ENCODE data around the gene GJB2. TPM values are rescaled to one million over a fixed set of nuclear protein-coding genes. Genes with fewer than 3 reads are reported as not detected.

The GJB2 gene
- total and polyA plus RNA-seq, 9 donors: 0.13 to 2.5 (median 0.52) TPM; not detected in 3

DNA sequence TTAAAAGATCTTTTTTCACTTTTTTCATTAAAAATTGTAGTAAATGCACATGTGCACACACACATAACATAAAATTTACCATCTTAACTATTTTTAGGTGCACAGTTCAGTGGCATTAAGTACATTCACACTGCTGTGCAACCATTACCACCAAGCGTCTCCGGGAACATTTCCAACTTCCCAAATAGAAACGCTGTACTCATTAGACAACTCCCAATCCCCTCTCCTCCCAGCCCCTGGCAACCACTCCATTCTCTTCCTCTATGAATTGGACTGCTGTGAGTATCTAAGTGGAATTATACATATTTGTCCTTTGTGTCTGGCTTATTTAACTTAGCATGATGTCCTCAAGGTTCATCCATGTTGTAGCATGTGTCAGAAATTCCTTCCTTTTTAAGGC, 11.6 kb downstream of the GJB2 start:
- Histone ChIP-seq H3K27ac (no peak overlapping the region), H3K27me3 (no peaks in the 10 kb centered on the region), H3K4me1 (ENCODE audit: insufficient read depth) (no peaks in the 10 kb centered on the region), H3K9me3 (no peaks in the 10 kb centered on the region), H3K4me3 (no peak overlapping the region), H3K36me3 (no peaks in the 10 kb centered on the region)
- no peak for DNase-seq
- intact Hi-C loops (cut with DNase I): loop anchor here in 1 of 4 donors (10.0 kb wide), 1 partner anchor 744 kb away; no protein-coding TSS in a partner anchor
- no peak for TF ChIP-seq EP300 (IDR thresholded peaks at IDR 0.05)
- no peak for TF ChIP-seq POLR2A (IDR thresholded peaks at IDR 0.05)
- TF ChIP-seq, protein P1, sequence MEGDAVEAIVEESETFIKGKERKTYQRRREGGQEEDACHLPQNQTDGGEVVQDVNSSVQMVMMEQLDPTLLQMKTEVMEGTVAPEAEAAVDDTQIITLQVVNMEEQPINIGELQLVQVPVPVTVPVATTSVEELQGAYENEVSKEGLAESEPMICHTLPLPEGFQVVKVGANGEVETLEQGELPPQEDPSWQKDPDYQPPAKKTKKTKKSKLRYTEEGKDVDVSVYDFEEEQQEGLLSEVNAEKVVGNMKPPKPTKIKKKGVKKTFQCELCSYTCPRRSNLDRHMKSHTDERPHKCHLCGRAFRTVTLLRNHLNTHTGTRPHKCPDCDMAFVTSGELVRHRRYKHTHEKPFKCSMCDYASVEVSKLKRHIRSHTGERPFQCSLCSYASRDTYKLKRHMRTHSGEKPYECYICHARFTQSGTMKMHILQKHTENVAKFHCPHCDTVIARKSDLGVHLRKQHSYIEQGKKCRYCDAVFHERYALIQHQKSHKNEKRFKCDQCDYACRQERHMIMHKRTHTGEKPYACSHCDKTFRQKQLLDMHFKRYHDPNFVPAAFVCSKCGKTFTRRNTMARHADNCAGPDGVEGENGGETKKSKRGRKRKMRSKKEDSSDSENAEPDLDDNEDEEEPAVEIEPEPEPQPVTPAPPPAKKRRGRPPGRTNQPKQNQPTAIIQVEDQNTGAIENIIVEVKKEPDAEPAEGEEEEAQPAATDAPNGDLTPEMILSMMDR (IDR thresholded peaks at IDR 0.05): no peak
- WGBS, 3 donors: 60 to 61% (median 61%) methylated on average over 3 of the region's 3 CpGs

DNA sequence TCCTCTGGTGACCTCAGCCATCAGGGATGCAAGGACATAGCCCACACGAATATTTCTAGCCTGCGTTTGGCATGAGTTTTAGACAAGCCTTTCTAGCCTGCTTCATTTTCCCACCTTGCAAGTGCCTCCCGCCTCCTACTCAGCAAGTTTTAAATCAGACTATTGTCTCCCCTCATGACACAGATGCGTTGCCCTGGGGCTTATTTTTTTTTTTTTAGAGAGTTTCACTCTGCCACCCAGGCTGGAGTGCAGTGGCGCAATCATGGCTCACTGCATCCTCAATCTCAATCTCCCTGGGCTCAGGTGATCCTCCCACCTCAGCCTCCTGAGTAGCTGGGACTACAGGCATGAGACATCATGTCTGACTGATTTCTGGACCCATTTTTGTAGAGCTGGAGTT, 14.6 kb downstream of the GJB2 start:
- TF ChIP-seq EP300 (IDR thresholded peaks at IDR 0.05) (no peak), POLR2A (IDR thresholded peaks at IDR 0.05) (no peak)
- TF ChIP-seq, protein P1 (IDR thresholded peaks at IDR 0.05): no peak
- Histone ChIP-seq H3K27me3 (no peaks in the 10 kb centered on the region), H3K4me3 (no peak overlapping the region), H3K9me3 (no peaks in the 10 kb centered on the region), H3K27ac (no peak overlapping the region), H3K36me3 (no peaks in the 10 kb centered on the region), H3K4me1 (ENCODE audit: insufficient read depth) (no peaks in the 10 kb centered on the region)
- intact Hi-C loops (cut with DNase I): no loop called here
- no peak for DNase-seq
- 60 to 71% (median 63%) methylated on average over 5 of the region's 5 CpGs for WGBS, 3 donors

DNA sequence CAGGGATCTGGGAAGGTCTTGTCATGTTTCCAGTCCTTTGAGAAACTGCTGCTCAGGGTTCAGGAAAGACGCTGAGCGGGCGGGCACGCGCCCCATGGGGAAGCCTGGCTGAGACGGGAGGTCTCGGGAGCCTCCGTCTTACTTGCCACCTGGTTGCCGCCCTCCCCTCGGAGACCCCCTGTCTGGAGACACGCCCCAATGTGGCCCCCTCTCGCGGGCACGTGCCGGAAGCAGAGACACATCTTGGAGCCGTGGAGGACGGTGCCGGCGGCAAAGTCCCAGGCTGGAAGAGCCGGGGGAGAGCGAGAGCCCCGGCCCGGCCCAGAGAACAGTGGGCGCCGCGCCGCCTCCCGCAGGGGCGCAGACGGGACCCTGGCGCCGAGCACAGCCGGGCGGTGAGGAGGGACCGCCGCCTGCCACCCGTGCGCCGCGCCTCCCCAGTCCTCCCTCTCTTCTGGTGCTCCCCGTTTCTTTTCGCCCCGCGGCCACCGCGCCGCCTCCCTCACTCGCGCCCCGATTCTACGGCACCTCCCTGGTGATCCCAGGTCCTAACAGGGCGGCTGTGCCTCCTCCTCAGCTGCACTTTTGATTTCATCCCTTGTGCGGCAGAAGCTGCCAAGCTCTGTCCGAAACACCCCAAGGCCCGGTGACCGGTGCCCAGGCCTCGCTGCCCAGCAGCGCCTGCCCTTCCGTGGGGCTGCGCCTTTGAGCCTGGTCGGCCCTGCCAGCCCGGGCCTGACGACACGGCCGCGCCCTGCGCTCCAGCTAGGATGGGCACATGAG, 15.5 kb downstream of the GJB2 start:
- no peak for TF ChIP-seq POLR2A (IDR thresholded peaks at IDR 0.05)
- TF ChIP-seq EP300 (IDR thresholded peaks at IDR 0.05): no peak
- TF ChIP-seq, protein P1 (IDR thresholded peaks at IDR 0.05): no peak
- Histone ChIP-seq H3K27ac (no peak overlapping the region), H3K36me3 (no peaks in the 10 kb centered on the region), H3K27me3 (no peaks in the 10 kb centered on the region), H3K4me3 (no peak overlapping the region), H3K9me3 (no peaks in the 10 kb centered on the region), H3K4me1 (ENCODE audit: insufficient read depth) (no peaks in the 10 kb centered on the region)
- intact Hi-C loops (cut with DNase I): no loop called here
- WGBS, 3 donors: 24 to 41% (median 32%) methylated on average over 66 to 67 of the region's 67 CpGs
- no peak for DNase-seq

DNA sequence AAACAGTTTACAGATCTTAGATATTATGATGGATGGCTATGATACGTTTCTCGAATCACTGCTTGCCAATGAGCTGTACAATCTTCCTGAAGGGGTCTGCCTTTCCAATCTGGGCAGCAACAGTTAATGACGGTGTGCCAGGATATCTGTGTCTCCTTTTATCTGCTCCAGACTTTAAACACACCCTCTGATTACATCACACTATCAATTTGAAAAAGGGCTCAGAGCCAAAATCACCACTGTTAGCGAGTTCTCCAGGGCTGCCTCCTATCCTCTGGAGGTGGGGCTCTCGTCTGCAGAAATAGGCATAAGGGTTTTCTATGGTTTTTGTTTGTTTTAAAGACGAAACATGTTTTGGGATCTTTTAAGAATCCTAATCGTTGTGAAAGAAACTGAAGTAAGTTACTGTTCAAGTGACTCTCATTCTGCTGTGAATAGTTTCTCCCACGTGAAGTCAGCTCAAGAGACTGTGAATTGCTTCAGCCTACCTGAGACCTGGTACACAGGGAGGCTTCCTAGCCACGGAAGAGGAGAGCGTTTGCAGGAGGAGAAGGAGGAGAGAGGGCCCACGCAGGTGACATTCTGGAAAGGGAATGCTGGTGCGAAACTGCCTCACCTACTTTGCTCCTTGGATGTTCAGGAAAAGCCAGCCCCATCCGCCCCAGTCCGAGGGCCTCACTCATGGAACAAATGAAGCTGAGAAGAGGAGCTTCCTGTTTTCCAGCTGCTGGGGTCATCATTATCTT, 16.7 kb downstream of the GJB2 start:
- H3K36me3 ChIP-seq: no peaks in the 10 kb centered on the region
- H3K27ac ChIP-seq: no peak overlapping the region
- H3K4me1 ChIP-seq (ENCODE audit: insufficient read depth): no peaks in the 10 kb centered on the region
- WGBS, 3 donors: 74 to 77% (median 76%) methylated on average over 14 of the region's 14 CpGs
- intact Hi-C loops (cut with DNase I): no loop called here
- TF ChIP-seq, protein P1 (IDR thresholded peaks at IDR 0.05): no peak
- no peak for TF ChIP-seq POLR2A (IDR thresholded peaks at IDR 0.05)
- no peak for TF ChIP-seq EP300 (IDR thresholded peaks at IDR 0.05)
- H3K4me3 ChIP-seq: no peak overlapping the region
- no peak for DNase-seq
- no peaks in the 10 kb centered on the region for H3K9me3 ChIP-seq
- H3K27me3 ChIP-seq: no peaks in the 10 kb centered on the region

Measured in ovary (tissue), 9 donors.